Activated naive CD4-positive, alpha-beta T cell treated with anti-CD3 and anti-CD28 coated beads, Interleukin-2, amount 50 U/mL, for 24 hours (primary cell): ENCODE data around the gene HPS6.
A peak's percentile ranks its signal among the peaks of the same experiment; 100 is the strongest.

ENCODE experiments used
- H3K27ac Mint-ChIP-seq: one replicate; pipeline ENCODE4 v1.8.0; 2021; ENCODE audit warnings: mild to moderate bottlenecking, mixed read lengths
- H3K27me3 Mint-ChIP-seq: one replicate; pipeline ENCODE4 v1.8.0; 2021; ENCODE audit warnings: mixed read lengths
- H3K36me3 Mint-ChIP-seq: one replicate; pipeline ENCODE4 v1.8.0; 2021; ENCODE audit warnings: mixed read lengths
- H3K4me1 Mint-ChIP-seq: one replicate; pipeline ENCODE4 v1.8.0; 2021; ENCODE audit warnings: mixed read lengths
- H3K4me3 Mint-ChIP-seq: one replicate; pipeline ENCODE4 v1.8.0; 2021; ENCODE audit warnings: mild to moderate bottlenecking, mixed read lengths
- H3K9me3 Mint-ChIP-seq: one replicate; pipeline ENCODE4 v1.8.0; 2021; ENCODE audit warnings: mixed read lengths

The HPS6 gene

DNA sequence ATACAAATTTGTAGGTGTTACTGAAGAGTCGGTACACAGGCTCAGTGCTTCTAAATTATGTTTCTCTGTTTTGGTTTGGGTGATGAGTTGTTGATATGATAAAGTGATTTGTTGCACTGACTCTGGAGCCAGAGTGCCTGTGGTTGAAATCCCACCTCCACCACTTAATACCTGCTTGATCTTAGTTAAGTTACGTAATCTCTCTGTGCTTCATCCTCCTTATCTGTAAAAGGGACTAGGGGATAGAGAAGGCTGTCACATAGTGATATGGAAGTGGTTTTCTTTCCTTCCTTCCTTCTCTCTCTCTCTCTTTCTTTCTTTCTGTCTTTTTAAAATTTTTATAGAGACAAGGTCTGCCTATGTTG, 664 bp upstream of the HPS6 start:
- Mint-ChIP-seq H3K4me1 (peaks cover 28% of the 10 kb centered on the region), H3K9me3 (no peaks in the 10 kb centered on the region), H3K27me3 (no peaks in the 10 kb centered on the region), H3K4me3 (peak overlapping the region; percentile 91), H3K27ac (peak overlapping the region; percentile 97), H3K36me3 (peaks cover 1% of the 10 kb centered on the region)

DNA sequence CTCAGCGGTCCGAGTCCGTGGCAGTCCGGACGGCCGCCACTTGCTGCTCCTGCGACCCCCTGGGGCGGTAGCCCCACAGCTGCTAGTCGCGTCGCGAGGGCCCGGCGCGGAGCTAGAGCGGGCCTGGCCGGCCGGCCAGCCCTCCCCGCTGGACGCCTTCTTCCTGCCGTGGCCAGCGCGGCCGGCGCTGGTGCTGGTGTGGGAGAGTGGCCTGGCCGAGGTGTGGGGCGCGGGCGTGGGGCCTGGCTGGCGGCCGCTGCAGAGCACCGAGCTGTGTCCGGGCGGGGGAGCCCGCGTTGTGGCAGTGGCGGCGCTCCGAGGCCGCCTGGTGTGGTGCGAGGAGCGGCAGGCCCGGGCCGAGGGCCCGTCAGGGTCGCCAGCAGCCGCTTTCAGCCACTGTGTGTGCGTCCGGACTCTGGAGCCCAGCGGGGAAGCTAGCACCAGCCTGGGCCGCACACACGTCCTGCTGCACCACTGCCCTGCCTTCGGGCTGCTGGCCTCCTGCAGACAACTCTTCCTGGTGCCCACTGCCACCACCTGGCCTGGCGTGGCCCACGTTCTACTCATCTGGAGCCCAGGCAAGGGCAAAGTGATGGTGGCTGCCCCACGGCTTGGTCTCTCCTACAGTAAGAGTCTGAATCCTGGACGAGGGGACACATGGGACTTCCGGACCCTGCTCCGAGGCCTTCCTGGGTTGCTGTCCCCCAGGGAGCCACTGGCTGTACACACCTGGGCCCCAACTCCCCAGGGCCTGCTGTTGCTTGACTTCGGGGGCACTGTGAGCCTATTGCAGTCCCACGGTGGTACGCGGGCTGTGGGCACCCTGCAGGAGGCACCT, 631 bp downstream of the HPS6 start:
- Mint-ChIP-seq H3K4me3 (peak overlapping the region; percentile 89), H3K4me1 (peaks cover 28% of the 10 kb centered on the region), H3K27ac (peak overlapping the region; percentile 74), H3K36me3 (peaks cover 1% of the 10 kb centered on the region), H3K27me3 (no peaks in the 10 kb centered on the region), H3K9me3 (no peaks in the 10 kb centered on the region)

DNA sequence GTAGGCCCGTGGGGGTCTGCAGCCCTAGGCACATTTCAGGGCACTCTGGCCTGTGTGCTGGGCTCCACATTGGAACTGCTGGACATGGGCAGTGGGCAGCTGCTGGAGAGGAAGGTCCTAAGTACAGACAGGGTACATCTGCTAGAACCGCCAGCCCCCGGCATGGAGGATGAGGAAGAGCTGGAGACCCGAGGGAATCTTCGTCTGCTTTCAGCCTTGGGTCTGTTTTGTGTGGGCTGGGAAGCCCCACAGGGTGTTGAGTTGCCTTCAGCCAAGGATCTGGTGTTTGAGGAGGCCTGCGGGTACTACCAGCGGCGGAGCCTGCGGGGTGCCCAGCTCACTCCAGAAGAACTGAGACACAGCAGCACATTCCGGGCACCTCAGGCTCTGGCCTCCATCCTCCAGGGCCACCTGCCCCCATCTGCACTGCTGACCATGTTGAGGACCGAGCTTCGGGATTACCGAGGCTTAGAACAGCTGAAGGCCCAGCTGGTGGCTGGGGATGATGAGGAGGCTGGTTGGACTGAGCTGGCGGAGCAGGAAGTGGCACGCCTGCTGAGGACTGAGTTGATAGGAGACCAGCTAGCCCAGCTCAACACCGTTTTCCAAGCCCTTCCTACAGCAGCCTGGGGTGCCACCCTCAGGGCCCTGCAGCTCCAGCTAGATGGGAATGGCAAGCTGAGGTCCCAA, 1.4 kb downstream of the HPS6 start:
- Mint-ChIP-seq H3K4me3 (peak overlapping the region; percentile 89), H3K27ac (peak overlapping the region; percentile 74), H3K4me1 (peaks cover 28% of the 10 kb centered on the region), H3K36me3 (peaks cover 1% of the 10 kb centered on the region), H3K27me3 (no peaks in the 10 kb centered on the region), H3K9me3 (no peaks in the 10 kb centered on the region)

DNA sequence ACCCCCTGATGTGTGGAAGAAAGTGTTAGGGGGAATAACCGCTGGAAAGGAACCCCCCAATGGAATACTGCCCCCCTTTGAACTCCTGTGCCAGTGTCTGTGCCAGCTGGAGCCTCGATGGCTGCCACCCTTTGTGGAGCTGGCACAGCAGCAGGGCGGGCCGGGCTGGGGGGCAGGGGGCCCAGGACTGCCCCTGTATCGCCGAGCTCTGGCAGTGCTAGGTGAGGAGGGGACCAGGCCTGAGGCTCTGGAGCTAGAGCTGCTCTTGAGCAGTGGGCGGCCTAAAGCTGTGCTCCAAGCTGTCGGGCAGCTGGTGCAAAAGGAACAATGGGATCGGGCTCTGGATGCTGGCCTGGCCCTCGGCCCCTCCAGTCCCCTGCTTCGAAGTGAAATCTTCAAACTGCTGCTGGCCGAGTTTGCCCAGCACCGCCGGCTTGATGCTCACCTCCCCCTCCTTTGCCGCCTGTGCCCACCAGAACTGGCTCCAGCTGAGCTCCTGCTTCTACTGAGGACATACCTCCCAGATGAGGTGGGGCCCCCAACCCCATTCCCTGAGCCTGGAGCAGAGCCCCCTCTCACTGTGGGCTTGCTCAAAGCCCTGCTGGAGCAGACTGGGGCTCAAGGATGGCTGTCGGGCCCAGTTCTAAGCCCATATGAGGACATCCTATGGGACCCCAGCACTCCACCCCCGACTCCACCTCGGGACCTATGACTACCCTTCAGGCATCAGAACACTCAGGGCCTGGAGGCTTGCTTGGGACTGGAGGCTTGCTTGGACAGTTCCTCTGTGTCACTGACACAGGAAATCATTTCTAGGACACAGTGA, 2.2 kb downstream of the HPS6 start:
- peaks cover 28% of the 10 kb centered on the region for H3K4me1 Mint-ChIP-seq
- no peaks in the 10 kb centered on the region for H3K27me3 Mint-ChIP-seq
- H3K4me3 Mint-ChIP-seq, result peak overlapping the region; percentile 47
- H3K36me3 Mint-ChIP-seq, result peaks cover 1% of the 10 kb centered on the region
- H3K27ac Mint-ChIP-seq, result peak overlapping the region; percentile 77
- H3K9me3 Mint-ChIP-seq, result no peaks in the 10 kb centered on the region

DNA sequence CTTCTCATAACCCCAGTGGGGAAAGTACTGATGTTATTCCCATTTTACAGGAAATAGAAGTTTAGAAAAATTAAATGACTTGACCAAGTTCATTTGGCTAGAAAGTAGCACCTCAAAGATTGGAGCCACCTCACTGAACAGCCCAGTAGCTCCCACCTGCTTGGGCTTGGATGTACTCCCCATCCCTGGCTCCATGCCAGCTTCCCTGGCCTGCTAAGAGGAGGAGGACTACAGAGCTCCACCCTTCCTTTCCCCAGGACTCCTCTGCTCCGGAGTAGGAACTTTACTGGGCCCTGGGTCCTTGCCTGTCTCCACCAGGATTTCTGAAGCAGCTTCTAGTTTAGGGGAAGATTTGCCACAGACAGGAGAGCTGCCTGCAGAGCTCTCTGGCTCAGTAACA, 3.1 kb downstream of the HPS6 start:
- Mint-ChIP-seq H3K27ac (no peak overlapping the region), H3K4me1 (peaks cover 28% of the 10 kb centered on the region)

DNA sequence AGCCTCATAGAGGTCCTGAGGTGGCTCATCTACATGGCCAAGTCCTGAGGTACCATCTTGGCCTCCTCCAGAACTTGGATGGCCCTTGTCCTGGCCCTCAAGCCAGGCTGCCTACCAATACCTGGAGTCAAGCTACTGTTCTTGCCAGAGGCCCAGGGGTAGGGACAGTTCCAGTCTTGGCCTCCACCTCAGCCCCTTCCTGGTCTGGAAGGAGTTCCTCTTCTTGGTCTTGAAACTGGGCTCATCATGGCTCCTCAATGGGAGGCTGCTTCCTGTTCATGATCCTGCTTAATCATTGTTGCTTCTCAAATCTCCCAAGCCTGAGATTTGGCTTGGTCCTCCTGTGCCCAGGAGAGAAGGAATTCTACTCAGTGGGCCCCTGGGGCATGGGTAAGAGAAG, 3.9 kb downstream of the HPS6 start:
- Mint-ChIP-seq H3K36me3 (peaks cover 1% of the 10 kb centered on the region), H3K27ac (no peak overlapping the region), H3K27me3 (no peaks in the 10 kb centered on the region), H3K9me3 (no peaks in the 10 kb centered on the region), H3K4me3 (no peak overlapping the region), H3K4me1 (peaks cover 25% of the 10 kb centered on the region)

More for the DNA sequence above, 3.1 kb downstream of the HPS6 start:
- H3K36me3 Mint-ChIP-seq, result peaks cover 1% of the 10 kb centered on the region
- H3K4me3 Mint-ChIP-seq, result no peak overlapping the region
- H3K27me3 Mint-ChIP-seq, result no peaks in the 10 kb centered on the region
- no peaks in the 10 kb centered on the region for H3K9me3 Mint-ChIP-seq

DNA sequence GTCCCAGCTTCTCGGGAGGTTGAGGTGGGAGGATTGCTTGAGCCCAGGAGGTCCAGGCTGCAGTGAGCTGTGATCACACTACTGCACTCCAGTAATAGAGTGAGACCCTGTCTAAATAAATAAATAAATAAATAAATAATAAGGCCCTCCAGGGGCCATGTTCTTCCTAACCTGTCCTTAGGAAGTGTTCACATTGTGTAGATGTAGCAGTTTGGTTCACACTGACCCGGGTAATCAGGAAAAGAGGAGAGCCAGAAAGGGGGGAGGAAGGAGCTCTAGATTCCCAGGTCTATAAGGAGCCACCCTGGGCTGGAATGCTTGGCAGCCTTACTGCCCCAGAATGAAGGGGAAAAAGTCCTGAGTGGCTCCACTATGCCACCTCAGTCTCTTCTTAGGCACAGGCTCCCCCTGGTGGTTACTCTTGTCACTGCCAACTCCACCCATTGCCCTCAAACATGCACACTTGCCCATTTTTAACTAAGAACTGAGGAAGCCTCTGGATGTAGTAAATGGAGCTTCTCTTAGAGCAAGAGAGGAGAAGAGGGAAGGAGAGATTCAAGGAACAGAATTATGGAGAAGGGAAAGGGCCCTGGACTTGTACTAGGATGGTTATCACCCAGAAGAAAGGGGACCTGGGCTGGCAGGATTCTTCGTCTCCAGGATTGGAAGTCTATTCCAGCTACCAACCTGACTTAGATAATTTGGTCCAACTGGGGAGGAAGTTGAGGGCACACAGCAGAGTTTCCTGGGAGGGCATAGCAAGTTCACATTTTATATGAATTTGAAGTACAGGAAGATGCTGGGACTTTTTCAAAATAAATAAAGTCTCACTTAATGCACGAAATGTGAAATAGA, 7.8 kb downstream of the HPS6 start:
- H3K27ac Mint-ChIP-seq, result peak overlapping the region; percentile 85
- H3K4me1 Mint-ChIP-seq, result peaks cover 5% of the 10 kb centered on the region
- H3K36me3 Mint-ChIP-seq, result no peaks in the 10 kb centered on the region
- no peak overlapping the region for H3K4me3 Mint-ChIP-seq
- no peaks in the 10 kb centered on the region for H3K27me3 Mint-ChIP-seq
- no peaks in the 10 kb centered on the region for H3K9me3 Mint-ChIP-seq

DNA sequence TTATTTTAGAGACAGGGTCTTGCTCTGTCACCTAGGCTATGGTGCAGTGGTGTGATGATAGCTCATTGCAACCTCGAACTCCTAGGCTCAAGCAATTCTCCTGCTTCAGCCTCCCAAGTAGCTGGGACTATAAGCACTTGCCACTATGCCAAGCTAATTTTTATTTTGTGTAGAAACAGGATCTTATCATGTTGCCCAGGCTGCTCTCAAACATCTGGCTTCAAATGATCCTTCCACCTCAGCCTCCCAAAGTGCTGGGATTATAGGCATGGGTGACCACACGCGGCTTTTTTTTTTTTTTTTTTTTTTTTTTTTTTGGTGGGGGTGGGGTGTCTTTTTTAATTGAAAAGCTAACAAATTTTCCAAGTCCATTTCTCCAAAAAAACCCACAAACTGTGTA, 18.4 kb downstream of the HPS6 start:
- no peak overlapping the region for H3K4me3 Mint-ChIP-seq
- no peaks in the 10 kb centered on the region for H3K9me3 Mint-ChIP-seq
- H3K27me3 Mint-ChIP-seq, result no peaks in the 10 kb centered on the region
- H3K4me1 Mint-ChIP-seq, result no peaks in the 10 kb centered on the region
- peaks cover 2% of the 10 kb centered on the region for H3K36me3 Mint-ChIP-seq
- H3K27ac Mint-ChIP-seq, result no peak overlapping the region

DNA sequence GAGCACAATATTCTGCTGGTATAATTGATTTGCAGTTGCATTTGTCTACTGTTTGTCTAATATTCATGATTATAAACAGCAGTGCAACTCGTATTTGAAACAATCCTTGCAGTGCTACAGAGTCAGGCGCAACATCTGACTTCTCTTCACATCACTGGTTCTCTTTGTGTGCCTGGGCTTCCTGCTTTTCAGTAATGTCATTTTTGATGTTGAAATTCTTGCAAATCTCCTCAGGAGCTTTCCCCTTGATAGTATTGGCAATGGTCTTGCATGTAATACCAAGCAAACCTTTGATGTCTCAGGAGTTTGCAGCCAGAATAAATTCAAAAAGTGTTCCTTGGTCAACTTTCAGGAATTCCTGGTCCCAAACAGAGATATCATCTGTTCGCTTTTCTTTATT, 20.2 kb downstream of the HPS6 start:
- Mint-ChIP-seq H3K4me1 (no peaks in the 10 kb centered on the region), H3K4me3 (no peak overlapping the region), H3K36me3 (peaks cover under 1% of the 10 kb centered on the region), H3K27ac (no peak overlapping the region), H3K27me3 (no peaks in the 10 kb centered on the region), H3K9me3 (no peaks in the 10 kb centered on the region)

DNA sequence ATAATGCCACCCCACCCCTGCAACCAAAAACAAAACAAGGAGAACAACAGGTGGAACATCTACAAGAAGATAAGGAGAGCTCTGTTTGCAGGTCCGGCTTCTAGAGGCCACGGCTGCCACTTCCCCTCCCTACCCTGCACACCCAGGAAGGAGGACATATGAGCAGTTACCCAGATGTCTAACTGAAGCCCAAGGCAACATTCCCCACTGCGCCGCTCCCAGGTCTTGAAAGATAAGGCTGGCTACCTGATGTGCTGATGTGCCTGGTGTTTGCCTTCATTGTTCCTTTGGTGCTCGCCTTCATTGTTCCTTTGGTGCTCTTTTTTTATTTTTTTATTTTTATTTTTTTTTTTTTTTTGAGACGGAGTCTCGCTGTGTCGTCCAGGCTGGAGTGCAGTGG, 21.0 kb downstream of the HPS6 start:
- Mint-ChIP-seq H3K4me1 (no peaks in the 10 kb centered on the region), H3K36me3 (no peaks in the 10 kb centered on the region), H3K27me3 (no peaks in the 10 kb centered on the region), H3K4me3 (no peak overlapping the region), H3K9me3 (no peaks in the 10 kb centered on the region), H3K27ac (no peak overlapping the region)

DNA sequence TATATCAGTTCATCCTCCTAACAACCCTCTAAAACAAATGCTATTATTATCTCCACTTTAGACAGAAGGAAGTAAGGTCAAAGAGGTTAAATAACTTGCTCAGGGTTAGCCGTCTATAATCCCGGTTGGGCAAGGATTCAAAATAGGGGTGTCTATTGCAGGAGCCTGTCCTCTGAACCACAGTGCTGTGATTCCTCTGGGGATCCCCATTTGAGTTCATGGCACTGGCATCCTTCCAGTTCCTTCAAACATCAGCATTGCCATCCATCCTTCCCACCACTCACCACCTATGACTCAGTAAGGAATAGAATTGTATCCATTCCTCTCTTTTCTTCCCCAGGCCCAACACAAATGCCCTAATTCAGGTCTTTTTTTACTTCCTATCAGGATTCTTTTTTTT, 25.6 kb downstream of the HPS6 start:
- Mint-ChIP-seq H3K27me3 (no peaks in the 10 kb centered on the region), H3K27ac (no peak overlapping the region), H3K36me3 (peaks cover 1% of the 10 kb centered on the region)

DNA sequence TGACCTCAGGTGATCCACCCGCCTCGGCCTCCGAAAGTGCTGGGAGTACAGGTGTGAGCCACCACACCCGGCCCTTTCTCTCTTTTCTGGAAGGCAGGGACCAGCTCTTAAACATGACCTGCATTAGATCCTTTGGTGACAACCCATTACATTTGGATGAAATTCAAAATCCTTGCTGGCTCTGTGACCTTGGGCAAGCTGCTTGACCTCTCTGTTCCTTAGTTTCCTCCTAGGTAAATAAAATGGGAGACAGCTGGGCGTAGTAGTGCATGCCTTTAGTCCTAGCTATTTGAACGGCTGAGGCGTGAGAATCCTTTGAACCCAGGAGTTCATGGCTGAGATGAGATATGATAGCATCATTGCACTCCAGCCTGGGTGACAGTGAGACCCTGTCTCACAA, 31.3 kb downstream of the HPS6 start:
- Mint-ChIP-seq H3K9me3 (no peaks in the 10 kb centered on the region), H3K4me1 (no peaks in the 10 kb centered on the region), H3K27me3 (no peaks in the 10 kb centered on the region), H3K36me3 (peaks cover 3% of the 10 kb centered on the region), H3K4me3 (no peak overlapping the region), H3K27ac (no peak overlapping the region)

More for the DNA sequence above, 25.6 kb downstream of the HPS6 start:
- Mint-ChIP-seq H3K9me3 (no peaks in the 10 kb centered on the region), H3K4me3 (no peak overlapping the region), H3K4me1 (no peaks in the 10 kb centered on the region)

DNA sequence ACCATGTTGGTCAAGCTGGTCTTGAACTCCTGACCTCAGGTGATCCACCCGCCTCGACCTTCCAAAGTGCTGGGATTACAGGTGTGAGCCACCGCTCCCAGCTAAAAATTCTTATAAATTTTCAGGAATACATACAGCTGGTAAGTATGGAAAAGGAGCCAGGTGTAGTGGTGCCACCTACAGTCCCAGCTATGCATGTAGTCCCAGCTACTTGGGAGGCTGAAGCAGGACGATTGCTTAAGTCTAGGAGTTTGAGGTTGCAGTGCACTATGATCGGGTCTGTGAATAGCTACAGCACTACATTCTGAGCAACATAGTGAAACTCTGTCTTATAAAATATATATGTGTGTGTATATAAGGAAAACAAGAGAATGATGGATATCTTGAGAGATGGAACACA, 36.0 kb downstream of the HPS6 start:
- H3K36me3 Mint-ChIP-seq, result peaks cover 2% of the 10 kb centered on the region

DNA sequence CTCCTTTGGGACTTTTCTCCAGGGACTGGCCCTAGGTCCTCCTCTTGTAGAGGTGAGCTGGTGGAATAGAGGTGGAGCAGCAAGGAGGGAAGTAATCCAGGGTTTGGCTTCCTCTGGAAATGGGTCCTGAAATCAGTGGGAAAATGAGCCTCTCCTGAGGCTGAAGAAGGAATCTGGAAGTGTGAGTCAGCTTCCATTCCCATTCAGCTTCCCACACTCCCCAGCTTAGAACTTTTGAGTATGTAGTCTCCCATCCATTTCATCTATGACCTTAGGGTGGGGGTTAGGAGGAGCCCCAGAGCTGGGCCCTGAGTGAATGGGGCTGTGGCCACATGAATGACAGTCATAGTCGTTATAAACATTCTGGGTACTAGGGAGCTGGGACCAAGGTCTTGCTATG, 37.3 kb downstream of the HPS6 start:
- Mint-ChIP-seq H3K27ac (no peak overlapping the region), H3K4me1 (peaks cover 16% of the 10 kb centered on the region), H3K9me3 (no peaks in the 10 kb centered on the region), H3K36me3 (peaks cover 4% of the 10 kb centered on the region), H3K27me3 (no peaks in the 10 kb centered on the region), H3K4me3 (no peak overlapping the region)

More for the DNA sequence above, 36.0 kb downstream of the HPS6 start:
- Mint-ChIP-seq H3K9me3 (no peaks in the 10 kb centered on the region), H3K4me3 (no peak overlapping the region), H3K27ac (no peak overlapping the region), H3K4me1 (peaks cover 14% of the 10 kb centered on the region), H3K27me3 (no peaks in the 10 kb centered on the region)

DNA sequence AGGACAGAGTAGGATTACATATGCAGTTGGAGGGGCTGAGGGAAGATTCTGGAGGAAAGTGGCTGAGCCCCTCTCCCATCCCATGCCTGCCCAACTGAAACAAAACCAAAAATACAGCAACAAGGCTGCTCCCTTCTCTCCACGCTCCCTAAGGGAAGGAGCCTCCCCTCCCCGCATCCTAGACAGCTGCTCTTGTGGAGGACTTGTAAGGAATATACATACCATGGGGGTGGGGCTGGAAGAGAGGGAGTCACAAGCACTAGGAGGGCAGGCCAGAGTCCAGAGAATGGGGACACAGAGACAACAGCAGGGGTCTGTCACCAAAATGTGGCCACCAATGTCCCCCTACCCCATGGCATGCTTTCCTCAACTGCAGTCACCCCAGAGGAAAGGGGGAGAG, 41.8 kb downstream of the HPS6 start:
- Mint-ChIP-seq H3K27ac (no peak overlapping the region), H3K4me1 (peaks cover 18% of the 10 kb centered on the region), H3K9me3 (no peaks in the 10 kb centered on the region), H3K27me3 (no peaks in the 10 kb centered on the region), H3K4me3 (no peak overlapping the region), H3K36me3 (peaks cover 5% of the 10 kb centered on the region)
